Stimulated activated naive B cell treated with anti-CD40 and anti-IgM and Interleukin-4, amounts not matched to agents 10 μg/mL and 1 μg/mL and 100 μg/mL, for 72 hours (primary cell): ENCODE measurements around the gene ARRB2.
"Not testable (repeated sequence)": the region's sequence is repeated elsewhere in the genome, so short reads cannot be mapped to it uniquely, and the experiment has no call there.

Experiments
- ATAC-seq, 2 donors: fragments of 150-1000 bp; cut with Tn5 transposase; replicated peaks; 2 replicates each; pipeline ENCODE4 v1.10.0; 2021; ENCODE audit warnings: moderate library complexity in 1 of 2
- DNase-seq: peaks from one replicate; pipeline ENCODE4 v3.0.0; 2021
- H3K27ac Mint-ChIP-seq: one replicate; pipeline ENCODE4 v1.8.0; 2022; ENCODE audit warnings: mild to moderate bottlenecking, mixed read lengths
- H3K27me3 Mint-ChIP-seq, 2 donors: one replicate each; pipeline ENCODE4 v1.8.0; 2022; ENCODE audit warnings: mixed read lengths in 2 of 2
- H3K36me3 Mint-ChIP-seq, 2 donors: one replicate each; pipeline ENCODE4 v1.8.0; 2022; ENCODE audit warnings: mixed read lengths in 2 of 2, mild to moderate bottlenecking in 1 of 2
- H3K4me1 Mint-ChIP-seq, 2 donors: one replicate each; pipeline ENCODE4 v1.8.0; 2022; ENCODE audit warnings: mixed read lengths in 2 of 2, mild to moderate bottlenecking in 1 of 2
- H3K4me3 Mint-ChIP-seq, 2 donors: one replicate each; pipeline ENCODE4 v1.8.0; 2022; ENCODE audit warnings: mild to moderate bottlenecking in 2 of 2, mixed read lengths in 2 of 2, moderate library complexity in 1 of 2
- H3K9me3 Mint-ChIP-seq, 2 donors: one replicate each; pipeline ENCODE4 v1.8.0; 2022; ENCODE audit warnings: mixed read lengths in 2 of 2, mild to moderate bottlenecking in 1 of 2

The ARRB2 gene

DNA sequence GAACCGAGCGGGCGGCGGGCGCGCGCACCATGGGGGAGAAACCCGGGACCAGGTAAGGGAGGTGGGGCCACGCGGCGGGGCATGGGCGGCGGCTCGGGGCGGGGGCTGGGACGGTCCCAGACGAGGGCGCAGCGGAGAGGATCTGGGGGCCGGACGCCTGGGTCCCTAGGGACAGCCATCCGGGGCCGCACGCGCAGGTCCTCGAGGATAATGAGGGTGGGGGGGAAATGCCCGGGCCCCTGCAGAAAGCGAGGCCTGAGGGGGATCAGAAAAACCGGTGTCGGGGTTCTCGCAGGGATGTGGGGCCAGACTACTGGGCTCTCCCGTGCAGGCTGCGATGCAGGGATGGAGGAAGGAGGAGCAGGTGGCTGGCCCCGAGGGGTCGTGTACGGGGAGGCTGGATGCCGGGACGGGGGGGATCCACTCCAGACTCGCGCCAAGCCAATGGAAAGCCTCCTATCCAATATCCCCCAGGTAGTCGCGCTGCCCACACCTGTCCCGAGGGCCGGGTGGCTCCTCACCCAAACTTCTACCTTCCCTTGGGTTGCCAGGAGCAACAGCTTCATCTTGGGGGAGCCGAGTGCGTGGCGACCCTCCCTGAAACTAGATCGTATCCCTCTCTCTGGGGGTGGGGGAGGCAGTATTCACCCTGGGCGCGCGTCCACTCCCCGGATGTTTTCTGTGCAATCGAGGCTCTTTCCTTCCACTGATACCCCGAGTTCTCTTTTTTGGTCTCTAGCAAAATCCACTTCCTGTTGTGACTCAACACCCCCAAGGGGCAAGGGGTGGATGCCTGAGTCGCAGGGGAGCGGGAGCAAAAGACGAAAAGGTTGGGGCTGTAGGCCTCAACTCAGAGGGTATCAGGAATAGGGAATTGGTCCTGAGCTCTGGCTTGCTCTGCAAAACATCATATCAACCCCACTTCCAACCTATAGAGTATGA, 532 bp downstream of the ARRB2 start:
- H3K27ac Mint-ChIP-seq, result peak overlapping the region; percentile 72
- no peaks in the 10 kb centered on the region for H3K27me3 Mint-ChIP-seq
- peak; percentile 22 for DNase-seq
- peaks cover 5 to 16% of the 10 kb centered on the region in 2 donors for H3K36me3 Mint-ChIP-seq
- peak overlapping the region; percentile 82 to 86 for H3K4me3 Mint-ChIP-seq
- H3K4me1 Mint-ChIP-seq, result peaks cover 39 to 52% of the 10 kb centered on the region in 2 donors
- H3K9me3 Mint-ChIP-seq, result no peaks in the 10 kb centered on the region
- peak; percentile 1 to 7 for ATAC-seq

DNA sequence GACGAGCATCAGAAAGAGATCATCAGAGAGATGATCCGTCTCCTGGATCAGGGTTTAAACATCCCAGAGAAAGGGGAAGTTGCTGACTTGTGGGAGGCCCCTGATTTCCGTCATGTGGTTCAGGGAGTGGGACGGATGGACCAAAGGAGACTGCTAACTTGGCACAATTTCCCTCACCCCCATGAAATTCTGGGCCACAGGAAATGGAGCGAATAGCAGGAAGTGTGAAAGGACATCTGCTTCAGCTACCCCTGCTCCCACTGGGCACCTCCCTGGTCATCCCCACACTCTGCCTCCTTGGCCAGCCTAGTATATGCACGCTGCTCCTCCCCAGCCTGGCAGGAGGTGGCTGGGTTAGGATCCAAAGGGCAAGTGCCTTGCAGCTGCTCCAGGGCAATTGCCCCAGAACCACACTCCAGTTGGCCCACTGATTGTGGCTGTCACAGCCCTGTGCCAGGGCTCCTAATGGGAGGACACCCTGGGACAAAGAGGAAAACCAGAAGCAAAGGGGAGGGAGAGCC, 1.3 kb downstream of the ARRB2 start:
- ATAC-seq (no peak), DNase-seq (no peak)
- Mint-ChIP-seq H3K4me1 (peaks cover 35 to 53% of the 10 kb centered on the region in 2 donors), H3K27me3 (no peaks in the 10 kb centered on the region), H3K36me3 (peaks cover 7 to 12% of the 10 kb centered on the region in 2 donors), H3K27ac (peak overlapping the region; percentile 72), H3K9me3 (no peaks in the 10 kb centered on the region), H3K4me3 (peak overlapping the region; percentile 82 to 86)

DNA sequence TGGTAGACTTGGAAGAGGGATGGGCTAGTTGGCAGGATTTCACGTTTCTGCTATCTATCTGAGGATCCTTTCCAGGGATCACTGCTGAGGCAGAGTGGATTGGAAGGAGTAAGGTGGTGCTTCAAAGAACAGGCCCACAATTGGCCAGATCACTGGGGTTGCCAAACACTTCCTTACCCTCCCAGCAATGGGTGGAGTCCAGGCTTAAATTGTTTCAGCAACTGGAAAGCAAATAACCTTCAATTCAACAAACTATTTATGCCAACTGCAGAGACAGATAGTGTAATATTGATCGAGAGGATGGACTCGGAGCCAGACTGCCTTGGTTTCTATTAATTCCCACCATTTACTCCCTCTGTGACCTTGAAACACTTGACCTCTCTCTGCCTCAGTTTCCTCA, 2.1 kb downstream of the ARRB2 start:
- peaks cover 37 to 53% of the 10 kb centered on the region in 2 donors for H3K4me1 Mint-ChIP-seq
- no peaks in the 10 kb centered on the region for H3K27me3 Mint-ChIP-seq
- peaks cover 13 to 20% of the 10 kb centered on the region in 2 donors for H3K36me3 Mint-ChIP-seq
- no peak overlapping the region for H3K27ac Mint-ChIP-seq
- no peak overlapping the region for H3K4me3 Mint-ChIP-seq
- ATAC-seq (no peak), DNase-seq (no peak)
- H3K9me3 Mint-ChIP-seq, result no peaks in the 10 kb centered on the region

DNA sequence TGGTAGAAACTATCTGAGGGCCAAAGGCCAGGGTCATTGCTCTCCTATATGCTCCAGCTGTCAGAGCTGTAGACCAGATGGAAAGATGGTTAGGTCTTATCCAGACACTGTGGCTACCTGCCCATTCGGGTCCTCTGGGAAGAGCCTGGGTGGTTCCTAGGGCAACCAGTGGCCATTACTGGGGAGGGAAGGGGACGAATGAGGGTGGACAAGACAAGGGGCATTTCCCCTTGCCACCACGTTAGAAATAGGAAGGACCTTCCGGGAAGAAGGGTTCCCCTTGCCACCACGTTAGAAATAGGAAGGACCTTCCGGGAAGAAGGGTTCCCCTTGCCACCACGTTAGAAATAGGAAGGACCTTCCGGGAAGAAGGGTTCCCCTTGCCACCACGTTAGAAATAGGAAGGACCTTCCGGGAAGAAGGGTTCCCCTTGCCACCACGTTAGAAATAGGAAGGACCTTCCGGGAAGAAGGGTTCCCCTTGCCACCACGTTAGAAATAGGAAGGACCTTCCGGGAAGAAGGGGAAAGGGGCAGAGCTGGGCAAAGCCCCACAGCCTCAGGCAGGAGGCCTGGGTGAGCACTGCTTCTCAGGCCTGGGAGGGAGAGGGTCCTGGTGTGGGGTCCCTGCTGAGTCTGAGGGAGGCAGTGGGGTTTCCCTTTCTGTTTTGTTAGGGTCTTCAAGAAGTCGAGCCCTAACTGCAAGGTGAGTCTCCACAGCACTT, 4.1 kb downstream of the ARRB2 start:
- peak overlapping the region; percentile 81 for H3K27ac Mint-ChIP-seq
- peaks cover 23 to 38% of the 10 kb centered on the region in 2 donors for H3K36me3 Mint-ChIP-seq
- H3K27me3 Mint-ChIP-seq, DNase-seq, ATAC-seq, H3K9me3 Mint-ChIP-seq: not testable (repeated sequence)
- H3K4me1 Mint-ChIP-seq, result peaks cover 37 to 51% of the 10 kb centered on the region in 2 donors
- H3K4me3 Mint-ChIP-seq, result peak overlapping the region; percentile 50 to 73

DNA sequence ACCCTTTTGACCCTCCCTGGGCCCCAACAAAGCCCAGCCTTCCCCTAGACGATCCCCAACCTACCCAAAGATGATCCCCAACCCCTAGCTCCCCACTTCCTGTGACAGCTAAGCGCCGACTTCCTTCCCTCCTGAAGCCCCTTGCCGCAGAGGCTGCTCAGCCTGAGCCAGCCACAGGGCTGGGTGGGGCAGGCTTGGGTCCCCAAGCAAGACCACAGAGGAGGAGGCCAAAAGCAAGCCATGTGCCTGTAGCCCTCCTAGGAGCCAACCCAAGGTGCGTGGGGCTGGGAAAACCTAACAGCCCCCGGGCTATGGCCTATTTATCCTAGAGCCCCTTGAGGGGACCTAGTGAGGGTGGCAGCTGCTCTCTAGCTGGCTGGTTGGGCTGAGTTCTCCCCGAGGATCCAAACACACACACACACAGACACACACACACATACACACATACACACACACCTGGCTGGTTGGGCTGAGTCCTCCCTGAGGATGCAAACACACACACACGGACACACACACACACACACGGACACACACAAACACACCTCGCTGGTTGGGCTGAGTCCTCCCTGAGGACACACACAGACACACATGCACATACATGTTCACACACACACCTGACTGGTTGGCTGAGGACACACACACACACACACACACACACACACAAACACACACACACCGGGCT, 4.8 kb downstream of the ARRB2 start:
- Mint-ChIP-seq H3K4me3 (peak overlapping the region; percentile 50 to 73), H3K36me3 (peaks cover 29 to 45% of the 10 kb centered on the region in 2 donors), H3K27ac (peak overlapping the region; percentile 81), H3K27me3 (no peaks in the 10 kb centered on the region), H3K4me1 (peaks cover 34 to 46% of the 10 kb centered on the region in 2 donors), H3K9me3 (no peaks in the 10 kb centered on the region)
- no peak for DNase-seq
- no peak for ATAC-seq

DNA sequence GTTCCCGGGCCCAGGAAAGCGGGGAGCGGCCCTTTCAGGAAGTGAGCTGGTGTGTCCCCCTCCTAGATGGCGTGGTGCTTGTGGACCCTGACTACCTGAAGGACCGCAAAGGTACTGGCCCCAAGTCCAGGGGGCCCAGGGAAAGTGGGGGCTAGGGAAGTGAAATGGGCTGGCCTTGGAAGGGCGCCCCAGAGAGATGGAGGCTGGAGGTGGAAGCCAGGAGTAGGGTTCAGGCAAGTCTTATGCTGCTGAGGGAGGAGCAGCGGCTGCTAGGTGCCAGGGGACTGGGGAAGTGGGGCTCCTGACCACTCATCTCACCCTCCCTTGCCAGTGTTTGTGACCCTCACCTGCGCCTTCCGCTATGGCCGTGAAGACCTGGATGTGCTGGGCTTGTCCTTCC, 5.6 kb downstream of the ARRB2 start:
- H3K27me3 Mint-ChIP-seq, result no peaks in the 10 kb centered on the region
- DNase-seq, result no peak
- peaks cover 31 to 53% of the 10 kb centered on the region in 2 donors for H3K36me3 Mint-ChIP-seq
- H3K4me3 Mint-ChIP-seq, result no peak overlapping the region
- H3K27ac Mint-ChIP-seq, result peak overlapping the region; percentile 79
- ATAC-seq, result no peak
- no peaks in the 10 kb centered on the region for H3K9me3 Mint-ChIP-seq
- peaks cover 34 to 38% of the 10 kb centered on the region in 2 donors for H3K4me1 Mint-ChIP-seq

DNA sequence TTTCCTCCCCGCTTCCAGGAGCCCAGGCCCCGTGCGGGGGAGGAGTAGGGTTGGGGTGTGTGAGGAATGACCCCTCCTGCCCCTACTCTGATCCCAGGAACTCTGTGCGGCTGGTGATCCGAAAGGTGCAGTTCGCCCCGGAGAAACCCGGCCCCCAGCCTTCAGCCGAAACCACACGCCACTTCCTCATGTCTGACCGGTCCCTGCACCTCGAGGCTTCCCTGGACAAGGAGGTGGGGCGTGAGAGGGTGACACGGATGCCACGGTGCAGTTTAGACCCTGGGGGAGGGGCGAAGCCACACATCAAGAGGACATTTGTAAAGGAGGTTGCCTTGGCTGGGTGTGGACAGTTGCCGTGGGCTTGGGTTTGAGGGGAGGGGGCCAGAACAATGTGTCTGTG, 7.4 kb downstream of the ARRB2 start:
- no peak for ATAC-seq
- Mint-ChIP-seq H3K36me3 (peaks cover 32 to 59% of the 10 kb centered on the region in 2 donors), H3K4me1 (peaks cover 29 to 30% of the 10 kb centered on the region in 2 donors)

DNA sequence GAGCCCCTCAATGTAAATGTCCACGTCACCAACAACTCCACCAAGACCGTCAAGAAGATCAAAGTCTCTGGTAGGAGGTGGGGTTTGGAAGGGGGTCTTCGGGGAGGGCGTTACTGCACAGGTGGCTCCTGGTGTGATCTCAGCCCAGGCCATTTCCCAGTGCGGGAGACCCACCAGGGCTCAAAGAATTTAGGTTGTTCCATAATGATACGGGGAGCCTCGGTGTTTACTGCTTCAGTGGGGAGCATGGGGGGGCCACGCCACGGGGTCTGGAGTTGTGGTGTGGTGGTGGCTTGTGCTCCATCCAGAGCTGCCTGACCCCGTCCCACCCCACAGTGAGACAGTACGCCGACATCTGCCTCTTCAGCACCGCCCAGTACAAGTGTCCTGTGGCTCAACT, 7.8 kb downstream of the ARRB2 start:
- Mint-ChIP-seq H3K4me1 (peaks cover 32 to 33% of the 10 kb centered on the region in 2 donors), H3K4me3 (no peak overlapping the region), H3K27ac (no peak overlapping the region), H3K9me3 (no peaks in the 10 kb centered on the region), H3K27me3 (no peaks in the 10 kb centered on the region), H3K36me3 (peaks cover 32 to 61% of the 10 kb centered on the region in 2 donors)
- ATAC-seq, result no peak
- DNase-seq, result no peak

More for the DNA sequence above, 7.4 kb downstream of the ARRB2 start:
- no peak for DNase-seq
- Mint-ChIP-seq H3K27me3 (no peaks in the 10 kb centered on the region), H3K4me3 (no peak overlapping the region), H3K9me3 (no peaks in the 10 kb centered on the region), H3K27ac (no peak overlapping the region)

DNA sequence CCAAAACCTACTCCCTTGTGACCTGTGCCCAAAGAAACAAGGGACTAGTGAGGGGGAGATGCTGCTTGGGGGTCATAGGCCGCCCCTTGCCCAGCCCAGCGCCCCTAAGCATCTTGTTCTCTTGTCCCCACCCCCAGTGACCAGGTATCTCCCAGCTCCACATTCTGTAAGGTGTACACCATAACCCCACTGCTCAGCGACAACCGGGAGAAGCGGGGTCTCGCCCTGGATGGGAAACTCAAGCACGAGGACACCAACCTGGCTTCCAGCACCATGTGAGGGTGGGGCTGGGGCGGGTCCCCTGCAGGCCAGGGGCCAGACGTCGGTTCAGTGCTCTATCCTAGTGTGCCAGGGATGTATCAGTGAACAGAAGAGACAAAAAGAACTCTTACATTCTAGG, 8.7 kb downstream of the ARRB2 start:
- no peak overlapping the region for H3K27ac Mint-ChIP-seq
- H3K4me1 Mint-ChIP-seq, result peaks cover 28% of the 10 kb centered on the region in 2 donors
- no peaks in the 10 kb centered on the region for H3K9me3 Mint-ChIP-seq
- H3K36me3 Mint-ChIP-seq, result peaks cover 32 to 61% of the 10 kb centered on the region in 2 donors
- DNase-seq (no peak), ATAC-seq (no peak)
- no peaks in the 10 kb centered on the region for H3K27me3 Mint-ChIP-seq
- H3K4me3 Mint-ChIP-seq, result no peak overlapping the region

DNA sequence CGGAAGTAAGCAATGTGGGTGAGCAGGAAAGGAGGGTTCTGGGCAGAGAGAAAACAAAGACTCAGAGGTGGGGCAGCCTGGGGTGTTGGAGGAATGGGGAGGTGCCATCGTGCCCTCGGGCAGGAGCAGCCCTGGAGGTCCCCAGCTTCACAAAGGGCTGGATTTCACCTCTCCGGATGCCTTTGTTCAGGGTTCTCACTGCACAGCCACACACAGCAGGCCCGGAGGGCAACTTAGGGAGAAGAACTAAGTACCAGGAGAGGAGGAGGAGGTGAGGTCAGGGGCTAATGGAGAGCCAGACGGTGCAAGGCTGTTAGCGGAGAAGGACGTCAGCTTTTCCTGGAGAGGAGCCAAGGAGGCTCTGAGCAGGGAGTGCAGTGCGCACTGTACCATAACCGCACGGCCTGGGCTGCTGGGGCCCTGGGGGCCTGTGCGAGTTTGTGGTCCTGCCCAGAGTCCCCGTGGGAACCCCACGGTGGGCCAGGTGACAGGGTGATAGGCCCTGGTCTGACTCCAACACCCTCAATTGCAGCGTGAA, 9.3 kb downstream of the ARRB2 start:
- peaks cover 32 to 61% of the 10 kb centered on the region in 2 donors for H3K36me3 Mint-ChIP-seq
- H3K4me3 Mint-ChIP-seq, result no peak overlapping the region
- no peaks in the 10 kb centered on the region for H3K27me3 Mint-ChIP-seq
- H3K9me3 Mint-ChIP-seq, result no peaks in the 10 kb centered on the region
- DNase-seq, result no peak
- peaks cover 23 to 25% of the 10 kb centered on the region in 2 donors for H3K4me1 Mint-ChIP-seq
- H3K27ac Mint-ChIP-seq, result peak overlapping the region; percentile 16
- no peak for ATAC-seq

DNA sequence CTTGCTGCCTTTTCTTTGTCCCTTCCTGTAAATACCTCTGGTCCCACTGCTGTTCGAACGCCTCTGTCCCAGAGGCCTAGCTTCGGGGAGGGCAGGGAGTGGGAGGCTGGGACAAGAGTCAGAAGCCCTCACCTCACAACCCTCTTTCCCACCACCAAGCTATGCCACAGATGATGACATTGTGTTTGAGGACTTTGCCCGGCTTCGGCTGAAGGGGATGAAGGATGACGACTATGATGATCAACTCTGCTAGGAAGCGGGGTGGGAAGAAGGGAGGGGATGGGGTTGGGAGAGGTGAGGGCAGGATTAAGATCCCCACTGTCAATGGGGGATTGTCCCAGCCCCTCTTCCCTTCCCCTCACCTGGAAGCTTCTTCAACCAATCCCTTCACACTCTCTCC, 10.4 kb downstream of the ARRB2 start:
- ATAC-seq, result no peak

DNA sequence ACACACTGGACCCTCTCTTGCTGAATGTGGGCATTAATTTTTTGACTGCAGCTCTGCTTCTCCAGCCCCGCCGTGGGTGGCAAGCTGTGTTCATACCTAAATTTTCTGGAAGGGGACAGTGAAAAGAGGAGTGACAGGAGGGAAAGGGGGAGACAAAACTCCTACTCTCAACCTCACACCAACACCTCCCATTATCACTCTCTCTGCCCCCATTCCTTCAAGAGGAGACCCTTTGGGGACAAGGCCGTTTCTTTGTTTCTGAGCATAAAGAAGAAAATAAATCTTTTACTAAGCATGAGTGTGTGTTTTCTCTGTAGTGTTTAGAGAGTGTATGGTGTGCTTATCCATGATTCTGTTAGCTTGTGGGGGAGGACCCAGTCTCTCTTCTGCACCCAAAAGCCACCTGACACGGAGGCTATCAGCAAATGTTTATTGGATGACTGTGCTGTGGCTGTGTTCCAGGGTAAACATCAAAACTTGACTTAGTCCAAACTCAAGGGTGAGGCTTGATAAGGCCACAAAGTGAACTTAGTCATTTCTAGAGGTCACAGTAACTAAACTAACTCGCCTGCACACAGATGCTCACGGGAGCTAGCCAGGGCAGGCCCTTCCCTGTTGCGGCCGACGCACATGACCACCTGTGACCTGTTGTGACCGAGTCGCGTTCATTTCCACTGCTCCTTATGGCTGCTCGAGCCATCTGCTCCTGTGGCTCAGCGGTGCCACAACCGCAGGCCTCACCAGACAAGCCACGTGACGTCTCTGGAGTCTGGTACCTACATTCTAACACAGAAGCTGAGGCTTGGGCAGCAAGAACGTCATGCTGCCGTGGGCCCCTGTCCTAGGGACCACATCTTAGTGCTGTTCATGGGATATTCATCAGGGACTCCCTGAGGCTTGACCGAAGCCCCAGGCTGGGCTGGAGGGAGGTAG, 11.0 kb downstream of the ARRB2 start:
- H3K4me1 Mint-ChIP-seq, result peaks cover 20% of the 10 kb centered on the region in 2 donors
- DNase-seq (no peak), ATAC-seq (peak; percentile 63 to 65)
- H3K27ac Mint-ChIP-seq, result peak overlapping the region; percentile 56
- no peaks in the 10 kb centered on the region for H3K27me3 Mint-ChIP-seq
- H3K36me3 Mint-ChIP-seq, result peaks cover 27 to 49% of the 10 kb centered on the region in 2 donors
- no peak overlapping the region for H3K4me3 Mint-ChIP-seq
- H3K9me3 Mint-ChIP-seq, result peaks cover 0 to 4% of the 10 kb centered on the region in 2 donors

More for the DNA sequence above, 10.4 kb downstream of the ARRB2 start:
- no peak for DNase-seq
- Mint-ChIP-seq H3K27me3 (no peaks in the 10 kb centered on the region), H3K36me3 (peaks cover 28 to 52% of the 10 kb centered on the region in 2 donors), H3K9me3 (peaks cover 0 to 2% of the 10 kb centered on the region in 2 donors), H3K27ac (no peak overlapping the region), H3K4me3 (no peak overlapping the region), H3K4me1 (peaks cover 16 to 18% of the 10 kb centered on the region in 2 donors)
